OCI-LY1 (cell line): Measurements from ENCODE around the gene SEC16A.

Experiments used
- H2AFZ ChIP-seq: fragments of 200-600 bp; sonication (generic), shearing (Covaris generic); 2 replicates; pipeline ENCODE4 v1.6.0; 2014; ENCODE audit warnings: antibody characterized with exemption, mild to moderate bottlenecking, low read length
- H3F3A ChIP-seq: fragments of 200-600 bp; sonication (generic), shearing (Covaris generic); 2 replicates; pipeline ENCODE4 v1.6.0; 2014; ENCODE audit warnings: mild to moderate bottlenecking, antibody characterized with exemption, low read length, moderate library complexity; ENCODE audit not compliant: insufficient read depth
- H3K27ac ChIP-seq: fragments of 200-600 bp; sonication (generic); 2 replicates; pipeline ENCODE4 v1.5.1; 2014; ENCODE audit warnings: low read length, mixed run types, mild to moderate bottlenecking, low read depth; ENCODE audit not compliant: poor library complexity, severe bottlenecking
- H3K27me3 ChIP-seq: fragments of 200-600 bp; sonication (generic); 2 replicates; pipeline ENCODE4 v1.6.0; 2014; ENCODE audit warnings: antibody characterized with exemption, mild to moderate bottlenecking, low read length, moderate library complexity; ENCODE audit not compliant: insufficient read depth
- H3K36me3 ChIP-seq: fragments of 200-600 bp; sonication (generic); 2 replicates; pipeline ENCODE4 v1.6.1; 2014; ENCODE audit warnings: mild to moderate bottlenecking, antibody characterized with exemption, low read length, moderate library complexity, mixed read lengths; ENCODE audit not compliant: insufficient read depth
- H3K4me1 ChIP-seq: fragments of 200-600 bp; sonication (generic); 2 replicates; pipeline ENCODE4 v1.5.1; 2014; ENCODE audit warnings: mild to moderate bottlenecking, low read length, moderate library complexity; ENCODE audit not compliant: insufficient read depth, severe bottlenecking
- H3K4me2 ChIP-seq: fragments of 200-600 bp; sonication (generic), shearing (Covaris generic); 2 replicates; pipeline ENCODE4 v1.6.1; 2014; ENCODE audit warnings: low read length
- H3K4me3 ChIP-seq: fragments of 200-600 bp; sonication (generic); 2 replicates; pipeline ENCODE4 v1.5.1; 2014; ENCODE audit warnings: low read length, low read depth, mild to moderate bottlenecking, mixed read lengths; ENCODE audit not compliant: poor library complexity, severe bottlenecking
- H3K79me2 ChIP-seq: fragments of 200-600 bp; shearing (Covaris generic); 2 replicates; pipeline ENCODE4 v1.6.1; 2016; ENCODE audit warnings: mixed run types, low read length, mixed read lengths; ENCODE audit not compliant: insufficient read depth
- H3K9ac ChIP-seq: fragments of 200-600 bp; sonication (generic), shearing (Covaris generic); 2 replicates; pipeline ENCODE4 v1.6.1; 2014; ENCODE audit warnings: mild to moderate bottlenecking, low read length, mixed read lengths
- H3K9me2 ChIP-seq: fragments of 200-600 bp; sonication (generic), shearing (Covaris generic); 2 replicates; pipeline ENCODE4 v1.6.1; 2014; ENCODE audit warnings: low read depth, mild to moderate bottlenecking, low read length, mixed read lengths
- H3K9me3 ChIP-seq: fragments of 200-600 bp; shearing (Covaris generic); 2 replicates; pipeline ENCODE4 v1.6.1; 2014; ENCODE audit warnings: low read length, mixed read lengths
- H4K20me1 ChIP-seq: fragments of 200-600 bp; sonication (generic), shearing (Covaris generic); 2 replicates; pipeline ENCODE4 v1.6.0; 2016; ENCODE audit warnings: mild to moderate bottlenecking, low read length; ENCODE audit not compliant: insufficient read depth
- EZH2 ChIP-seq: fragments of 200-600 bp; sonication (generic), shearing (Covaris generic); IDR thresholded peaks from 2 replicates; pipeline ENCODE4 v1.8.0; 2017; ENCODE audit warnings: borderline replicate concordance, mixed run types, mild to moderate bottlenecking, antibody characterized with exemption, low read length, moderate library complexity, mixed read lengths
- TF ChIP-seq, protein P1 (sequence below): fragments of 200-600 bp; sonication (generic), shearing (Covaris generic); IDR thresholded peaks from 2 replicates; pipeline ENCODE4 v1.5.1; 2017; ENCODE audit warnings: mild to moderate bottlenecking, antibody characterized with exemption, low read length, moderate library complexity, mixed read lengths

Gene SEC16A

DNA sequence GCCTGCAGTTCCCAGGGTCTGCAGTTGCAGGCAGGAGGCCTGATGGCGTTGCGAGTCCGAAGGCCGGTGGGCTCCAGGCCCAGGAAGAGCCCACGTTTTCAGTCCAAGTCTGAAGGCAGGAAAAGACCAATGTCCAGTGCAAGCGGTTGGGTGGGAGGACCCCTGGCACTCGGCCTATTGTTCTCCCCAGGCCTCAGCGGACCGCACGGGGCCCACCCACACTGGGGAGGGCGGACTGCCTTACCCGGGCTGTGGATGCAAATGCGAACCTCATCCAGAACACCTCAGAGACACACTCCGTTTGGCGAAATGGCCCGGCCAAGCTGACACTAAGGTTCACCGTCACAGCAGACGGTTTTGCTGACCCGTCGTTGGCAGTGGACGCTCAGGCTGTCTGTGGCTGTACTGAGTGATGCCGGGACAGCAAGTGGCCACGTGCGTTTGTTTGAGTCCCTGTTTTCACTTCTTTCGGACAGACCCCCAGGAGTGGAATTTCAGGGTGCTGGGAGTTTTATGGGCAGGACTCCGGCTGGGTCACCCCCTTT lies 10.2 kb upstream of the SEC16A start:
- no peaks in the 10 kb centered on the region for H3F3A ChIP-seq
- no peak overlapping the region for H3K4me2 ChIP-seq
- H3K4me3 ChIP-seq: no peak overlapping the region
- 0 out of 2 replicates have a peak, but pooled peaks cover 9% of the 10 kb centered on the region for H3K27me3 ChIP-seq
- no peaks in the 10 kb centered on the region for H3K9me2 ChIP-seq
- no peak overlapping the region for H2AFZ ChIP-seq
- no peaks in the 10 kb centered on the region for H3K79me2 ChIP-seq
- H4K20me1 ChIP-seq: no peaks in the 10 kb centered on the region
- no peaks in the 10 kb centered on the region for H3K9me3 ChIP-seq
- no peaks in the 10 kb centered on the region for H3K4me1 ChIP-seq
- no peak overlapping the region for H3K27ac ChIP-seq
- H3K9ac ChIP-seq: no peak overlapping the region
- H3K36me3 ChIP-seq: peaks cover 5% of the 10 kb centered on the region; the same call in 1 of the 2 replicates
- TF ChIP-seq, protein P1, sequence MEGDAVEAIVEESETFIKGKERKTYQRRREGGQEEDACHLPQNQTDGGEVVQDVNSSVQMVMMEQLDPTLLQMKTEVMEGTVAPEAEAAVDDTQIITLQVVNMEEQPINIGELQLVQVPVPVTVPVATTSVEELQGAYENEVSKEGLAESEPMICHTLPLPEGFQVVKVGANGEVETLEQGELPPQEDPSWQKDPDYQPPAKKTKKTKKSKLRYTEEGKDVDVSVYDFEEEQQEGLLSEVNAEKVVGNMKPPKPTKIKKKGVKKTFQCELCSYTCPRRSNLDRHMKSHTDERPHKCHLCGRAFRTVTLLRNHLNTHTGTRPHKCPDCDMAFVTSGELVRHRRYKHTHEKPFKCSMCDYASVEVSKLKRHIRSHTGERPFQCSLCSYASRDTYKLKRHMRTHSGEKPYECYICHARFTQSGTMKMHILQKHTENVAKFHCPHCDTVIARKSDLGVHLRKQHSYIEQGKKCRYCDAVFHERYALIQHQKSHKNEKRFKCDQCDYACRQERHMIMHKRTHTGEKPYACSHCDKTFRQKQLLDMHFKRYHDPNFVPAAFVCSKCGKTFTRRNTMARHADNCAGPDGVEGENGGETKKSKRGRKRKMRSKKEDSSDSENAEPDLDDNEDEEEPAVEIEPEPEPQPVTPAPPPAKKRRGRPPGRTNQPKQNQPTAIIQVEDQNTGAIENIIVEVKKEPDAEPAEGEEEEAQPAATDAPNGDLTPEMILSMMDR: no peak
- no peak for TF ChIP-seq EZH2

DNA sequence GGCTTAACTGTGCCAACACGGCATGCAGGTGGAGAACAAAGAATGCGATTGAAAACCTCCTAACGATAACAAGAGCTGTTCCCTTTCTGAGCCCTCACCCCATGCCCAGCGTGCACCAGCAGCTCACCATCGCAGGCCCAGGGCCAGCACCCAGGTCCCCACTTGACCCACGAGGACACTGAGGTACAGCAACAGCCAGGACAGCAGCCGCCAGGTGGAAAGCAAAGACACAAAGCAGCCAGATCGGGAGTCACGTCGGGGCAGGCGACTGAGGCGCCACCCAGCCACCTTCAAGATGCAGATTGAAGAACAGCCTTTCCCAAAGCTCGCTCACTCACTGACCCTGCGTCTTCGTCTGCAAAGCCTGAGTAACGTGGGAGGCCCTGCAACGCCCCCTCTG lies 6.9 kb upstream of the SEC16A start:
- no peaks in the 10 kb centered on the region for H3K9me3 ChIP-seq
- H3K4me3 ChIP-seq: no peak overlapping the region
- H3K27me3 ChIP-seq: 0 out of 2 replicates have a peak, but pooled peaks cover 7% of the 10 kb centered on the region
- H2AFZ ChIP-seq: no peak overlapping the region
- H3F3A ChIP-seq: no peaks in the 10 kb centered on the region
- no peak overlapping the region for H3K27ac ChIP-seq
- H3K79me2 ChIP-seq: no peaks in the 10 kb centered on the region
- H3K36me3 ChIP-seq: no peaks in the 10 kb centered on the region
- no peaks in the 10 kb centered on the region for H3K4me1 ChIP-seq
- H3K4me2 ChIP-seq: no peak overlapping the region
- no peak overlapping the region for H3K9ac ChIP-seq
- no peaks in the 10 kb centered on the region for H3K9me2 ChIP-seq
- H4K20me1 ChIP-seq: no peaks in the 10 kb centered on the region
- TF ChIP-seq EZH2: no peak

DNA sequence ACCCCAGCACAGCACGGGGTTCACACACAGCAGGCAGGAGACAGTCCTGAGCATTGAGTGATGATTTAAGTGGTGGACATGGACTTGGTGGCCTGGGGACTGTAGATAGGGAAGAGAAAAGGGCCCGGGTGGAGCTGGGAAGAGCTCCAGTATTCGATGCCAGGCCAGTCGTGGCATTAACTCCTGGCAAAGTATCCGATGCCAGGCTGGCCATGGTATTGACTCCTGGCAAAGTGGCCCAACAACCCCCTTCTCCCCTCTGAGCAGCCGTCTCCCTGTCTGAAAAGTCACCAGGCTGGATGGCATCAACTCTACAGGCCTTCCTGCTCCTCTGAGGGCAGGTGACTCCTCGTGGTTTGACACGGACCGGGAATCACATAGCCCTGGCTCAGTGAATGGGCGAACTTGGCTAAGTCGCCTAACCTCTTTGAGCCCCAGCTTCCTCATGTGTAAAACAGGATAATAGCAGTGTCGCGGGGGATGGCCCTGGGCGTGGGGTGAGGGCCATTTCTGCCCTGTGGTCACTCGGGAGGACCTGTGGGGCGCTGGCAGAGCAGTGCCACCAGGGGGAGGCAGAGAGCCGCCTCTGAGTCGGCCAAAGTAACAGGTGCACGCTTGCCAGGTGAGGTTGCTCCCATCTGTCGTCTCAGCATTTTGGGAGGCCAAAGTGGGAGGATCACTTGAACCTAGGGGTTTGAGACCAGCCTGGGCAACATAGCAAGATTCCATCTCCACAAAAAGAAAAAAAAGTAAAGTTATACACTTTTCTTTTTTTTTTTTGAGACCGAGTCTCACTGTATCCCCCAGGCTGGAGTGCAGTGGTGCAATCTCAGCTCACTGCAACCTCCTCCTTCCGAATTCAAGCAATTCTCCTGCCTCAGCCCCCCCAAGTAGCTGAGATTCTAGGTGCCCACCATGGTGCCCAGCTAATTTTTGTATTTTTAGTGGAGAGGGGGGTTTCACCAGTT lies 5.7 kb upstream of the SEC16A start:
- TF ChIP-seq, protein P1: peak; percentile 96
- no peak for TF ChIP-seq EZH2
- no peak overlapping the region for H3K4me3 ChIP-seq
- no peaks in the 10 kb centered on the region for H3K79me2 ChIP-seq
- no peaks in the 10 kb centered on the region for H3K9me2 ChIP-seq
- no peaks in the 10 kb centered on the region for H4K20me1 ChIP-seq
- no peak overlapping the region for H3K9ac ChIP-seq
- H2AFZ ChIP-seq: no peak overlapping the region
- peaks cover 6% of the 10 kb centered on the region for H3K4me1 ChIP-seq
- no peaks in the 10 kb centered on the region for H3K36me3 ChIP-seq
- H3K4me2 ChIP-seq: no peak overlapping the region
- no peaks in the 10 kb centered on the region for H3K27me3 ChIP-seq
- no peak overlapping the region for H3K27ac ChIP-seq
- no peaks in the 10 kb centered on the region for H3F3A ChIP-seq
- H3K9me3 ChIP-seq: no peaks in the 10 kb centered on the region
